Natural killer cell (primary cell): Measurements from ENCODE around the gene SLC6A1. TPM values are rescaled to one million over a fixed set of nuclear protein-coding genes. Genes with fewer than 3 reads are reported as not detected.

Source experiments
- ATAC-seq, 3 donors: fragments of 150-1000 bp in 2 of 3; fragments of 200-7000 bp in 1 of 3; cut with Tn5 transposase; 1 replicate in 1 of 3; 2 replicates in 2 of 3; pipeline ENCODE4 v1.10.0; 2021; ENCODE audit warnings: mild to moderate bottlenecking in 2 of 3, moderate library complexity in 2 of 3
- DNase-seq, 2 donors: peaks; one replicate each; pipeline versions ENCODE4 v3.0.0 to v3.0.0-alpha.2; 2013 to 2021; ENCODE audit warnings: mixed read lengths in 1 of 2
- H3K27ac ChIP-seq: one replicate; pipeline ENCODE4 v1.5.1; 2013; ENCODE audit warnings: mild to moderate bottlenecking, low read length
- H3K27me3 ChIP-seq: one replicate; pipeline ENCODE4 v1.6.1; 2013; ENCODE audit warnings: low read length; ENCODE audit not compliant: control insufficient read depth, insufficient read depth
- H3K36me3 ChIP-seq: one replicate; pipeline ENCODE4 v1.6.1; 2013; ENCODE audit warnings: low read length; ENCODE audit not compliant: control insufficient read depth, insufficient read depth
- H3K4me1 ChIP-seq: one replicate; pipeline ENCODE4 v1.6.1; 2013; ENCODE audit warnings: low read length; ENCODE audit not compliant: control insufficient read depth, insufficient read depth
- H3K4me3 ChIP-seq: one replicate; pipeline ENCODE4 v1.5.1; 2013; ENCODE audit warnings: low read length
- H3K9me3 ChIP-seq: one replicate; pipeline ENCODE4 v1.6.1; 2013; ENCODE audit warnings: low read length; ENCODE audit not compliant: control insufficient read depth, insufficient read depth
- H3K27ac Mint-ChIP-seq, 2 donors: one replicate each; pipeline ENCODE4 v1.8.0; 2022; ENCODE audit warnings: mild to moderate bottlenecking in 2 of 2, mixed read lengths in 2 of 2, moderate library complexity in 1 of 2
- H3K27me3 Mint-ChIP-seq, 2 donors: one replicate each; pipeline ENCODE4 v1.8.0; 2022; ENCODE audit warnings: low read depth in 2 of 2, mixed read lengths in 2 of 2
- H3K36me3 Mint-ChIP-seq: one replicate; pipeline ENCODE4 v1.8.0; 2022; ENCODE audit warnings: mixed read lengths
- H3K4me1 Mint-ChIP-seq, 2 donors: one replicate each; pipeline ENCODE4 v1.8.0; 2022; ENCODE audit warnings: mixed read lengths in 2 of 2
- H3K4me3 Mint-ChIP-seq: one replicate; pipeline ENCODE4 v1.8.0; 2022; ENCODE audit warnings: mild to moderate bottlenecking, moderate library complexity, mixed read lengths
- H3K9me3 Mint-ChIP-seq, 2 donors: one replicate each; pipeline ENCODE4 v1.8.0; 2022; ENCODE audit warnings: mixed read lengths in 2 of 2
- CTCF ChIP-seq: fragments of 200-600 bp; IDR thresholded peaks from one replicate; pipeline ENCODE4 v1.8.0; 2022; ENCODE audit warnings: antibody characterized with exemption
- whole genome bisulfite sequencing: methylation state at CpG from one replicate; pipeline ENCODE4 v1.1.7; 2013; ENCODE audit warnings: missing lambda C conversion rate; ENCODE audit not compliant: insufficient coverage; 5-methylcytosine and 5-hydroxymethylcytosine counted together
- intact Hi-C: fragments of 100-400 bp; cut with micrococcal nuclease; formaldehyde crosslinking; loops from one replicate; pipeline ENCODE4 v1.14.2; 2022
- total RNA-seq, 4 donors: library from RNA; stranded (reverse); fragments of 120-200 nt in 1 of 4; gene quantifications; one replicate each; pipeline versions ENCODE4 v1.2.3 to v1.2.4, GENCODE V29; 2013 to 2022

Gene SLC6A1
- total RNA-seq, 3 donors from 2014 or later (not counting 1 experiment from before 2014, with no cell fraction given): not detected

- no peaks in the 10 kb centered on the region for H3K4me1 Mint-ChIP-seq
- H3K4me3 Mint-ChIP-seq: no peak overlapping the region
- H3K9me3 Mint-ChIP-seq: no peaks in the 10 kb centered on the region
- Histone ChIP-seq H3K9me3 (no peaks in the 10 kb centered on the region), H3K4me1 (no peaks in the 10 kb centered on the region), H3K36me3 (no peaks in the 10 kb centered on the region), H3K27ac (no peak overlapping the region), H3K27me3 (no peaks in the 10 kb centered on the region), H3K4me3 (no peak overlapping the region)
- 73% methylated on average over 4 of the region's 5 CpGs for WGBS
- intact Hi-C loops: no loop called here
- DNase-seq (no peak), ATAC-seq (no peak)
- TF ChIP-seq CTCF: no peak
- H3K27me3 Mint-ChIP-seq: peaks cover 6 to 11% of the 10 kb centered on the region in 2 donors
- no peak overlapping the region for H3K27ac Mint-ChIP-seq
- no peaks in the 10 kb centered on the region for H3K36me3 Mint-ChIP-seq
These were observed 30.0 kb upstream of the SLC6A1 start for GRCh38 chr3:10962481-10963036.

GRCh38 chr3:10964537-10965167 lies 27.9 kb upstream of the SLC6A1 start:
- intact Hi-C loops: no loop called here
- WGBS: 80% methylated on average over 4 of the region's 6 CpGs

GRCh38 chr3:10968401-10968800 lies 24.1 kb upstream of the SLC6A1 start:
- Mint-ChIP-seq H3K4me3 (no peak overlapping the region), H3K9me3 (no peaks in the 10 kb centered on the region), H3K27me3 (peaks cover 11 to 19% of the 10 kb centered on the region in 2 donors), H3K4me1 (no peaks in the 10 kb centered on the region), H3K36me3 (no peaks in the 10 kb centered on the region), H3K27ac (no peak overlapping the region)
- no peak for TF ChIP-seq CTCF
- intact Hi-C loops: no loop called here
- Histone ChIP-seq H3K27me3 (no peaks in the 10 kb centered on the region), H3K4me1 (no peaks in the 10 kb centered on the region), H3K27ac (no peak overlapping the region), H3K4me3 (no peak overlapping the region), H3K9me3 (no peaks in the 10 kb centered on the region), H3K36me3 (no peaks in the 10 kb centered on the region)
- WGBS: 46% methylated on average over 4 of the region's 4 CpGs
- ATAC-seq (no peak), DNase-seq (no peak)

More at GRCh38 chr3:10964537-10965167, 27.9 kb upstream of the SLC6A1 start:
- Histone ChIP-seq H3K36me3 (no peaks in the 10 kb centered on the region), H3K27ac (no peak overlapping the region), H3K4me3 (no peak overlapping the region), H3K27me3 (no peaks in the 10 kb centered on the region), H3K4me1 (no peaks in the 10 kb centered on the region), H3K9me3 (no peaks in the 10 kb centered on the region)
- ATAC-seq: no peak
- Mint-ChIP-seq H3K27ac (no peak overlapping the region), H3K9me3 (no peaks in the 10 kb centered on the region), H3K4me3 (no peak overlapping the region), H3K27me3 (peaks cover 12 to 20% of the 10 kb centered on the region in 2 donors), H3K4me1 (no peaks in the 10 kb centered on the region), H3K36me3 (no peaks in the 10 kb centered on the region)
- no peak for DNase-seq
- no peak for TF ChIP-seq CTCF
